Measurements from ENCODE around the gene LGI2.

Gene LGI2

DNA sequence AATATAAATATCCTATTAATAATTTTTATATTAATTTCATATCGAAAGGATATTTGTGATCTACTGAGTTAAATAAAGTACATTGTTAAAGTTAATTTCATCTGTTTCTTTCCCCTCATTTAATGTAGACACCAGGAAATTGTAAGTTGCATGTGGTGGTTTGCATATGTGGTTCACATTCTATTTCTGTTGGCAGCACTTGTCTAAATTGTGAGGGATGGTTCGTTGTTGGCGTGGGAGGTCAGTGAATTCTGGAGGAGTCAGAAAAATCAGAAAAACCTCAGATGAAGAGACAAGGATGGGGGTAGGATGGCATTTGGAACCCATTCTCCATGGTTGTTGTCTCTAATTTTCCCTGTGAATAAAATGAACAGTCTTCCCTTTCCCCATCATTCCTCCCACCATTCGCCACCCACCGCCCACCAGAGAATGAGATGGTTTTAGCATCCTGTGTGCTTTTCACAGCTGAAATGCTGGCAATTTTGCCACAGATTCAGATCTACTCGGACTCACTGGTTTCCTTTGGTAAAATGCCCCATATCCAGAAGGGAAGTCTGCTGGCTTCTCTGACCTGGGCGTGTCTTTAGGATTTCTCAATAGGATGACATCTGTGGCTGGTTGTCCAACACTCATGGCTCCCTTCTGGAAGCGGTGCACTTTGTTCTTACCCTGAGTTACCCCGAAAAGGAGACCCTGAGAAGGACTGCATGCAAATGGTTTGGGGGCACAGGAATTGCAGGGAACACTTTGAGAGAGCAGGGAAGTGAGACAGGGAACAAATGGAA lies 52.3 kb downstream of the LGI2 start:
- no peak for DNase-seq (ENCODE audit: low read depth in 2 of 2)
- TF ChIP-seq, protein P1, sequence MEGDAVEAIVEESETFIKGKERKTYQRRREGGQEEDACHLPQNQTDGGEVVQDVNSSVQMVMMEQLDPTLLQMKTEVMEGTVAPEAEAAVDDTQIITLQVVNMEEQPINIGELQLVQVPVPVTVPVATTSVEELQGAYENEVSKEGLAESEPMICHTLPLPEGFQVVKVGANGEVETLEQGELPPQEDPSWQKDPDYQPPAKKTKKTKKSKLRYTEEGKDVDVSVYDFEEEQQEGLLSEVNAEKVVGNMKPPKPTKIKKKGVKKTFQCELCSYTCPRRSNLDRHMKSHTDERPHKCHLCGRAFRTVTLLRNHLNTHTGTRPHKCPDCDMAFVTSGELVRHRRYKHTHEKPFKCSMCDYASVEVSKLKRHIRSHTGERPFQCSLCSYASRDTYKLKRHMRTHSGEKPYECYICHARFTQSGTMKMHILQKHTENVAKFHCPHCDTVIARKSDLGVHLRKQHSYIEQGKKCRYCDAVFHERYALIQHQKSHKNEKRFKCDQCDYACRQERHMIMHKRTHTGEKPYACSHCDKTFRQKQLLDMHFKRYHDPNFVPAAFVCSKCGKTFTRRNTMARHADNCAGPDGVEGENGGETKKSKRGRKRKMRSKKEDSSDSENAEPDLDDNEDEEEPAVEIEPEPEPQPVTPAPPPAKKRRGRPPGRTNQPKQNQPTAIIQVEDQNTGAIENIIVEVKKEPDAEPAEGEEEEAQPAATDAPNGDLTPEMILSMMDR (IDR thresholded peaks at IDR 0.05; ENCODE audit: low read depth, low read length) = no peak
- no peak overlapping the region for H3K4me3 ChIP-seq (replicated peaks in 1 of 2; ENCODE audit: low read depth in 2 of 2, low read length in 2 of 2)

DNA sequence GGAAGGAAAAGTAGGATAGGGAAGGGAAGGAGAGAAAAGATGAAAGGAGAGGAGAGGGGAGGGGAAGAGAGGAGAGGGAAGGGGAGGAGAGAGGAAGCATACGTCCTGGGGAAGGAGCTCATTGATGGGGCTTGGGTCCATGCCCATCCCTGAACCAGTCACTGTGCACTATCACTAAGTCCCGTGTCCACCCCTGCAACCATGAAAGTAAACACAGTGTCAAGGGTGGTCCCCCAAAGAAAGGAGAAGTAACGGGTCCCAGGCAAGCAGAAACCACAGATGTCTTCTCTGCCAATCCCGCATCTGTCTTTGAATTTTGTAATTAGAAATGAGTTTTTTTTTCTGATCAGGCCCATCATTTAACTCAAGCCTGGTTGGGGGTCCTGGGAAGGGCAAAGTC lies 55.2 kb downstream of the LGI2 start:
- H3K4me3 ChIP-seq (replicated peaks in 1 of 2; ENCODE audit: low read depth in 2 of 2, low read length in 2 of 2) = no peak overlapping the region
- no peak for DNase-seq (ENCODE audit: low read depth in 2 of 2)
- TF ChIP-seq, protein P1 (IDR thresholded peaks at IDR 0.05; ENCODE audit: low read depth, low read length) = no peak

DNA sequence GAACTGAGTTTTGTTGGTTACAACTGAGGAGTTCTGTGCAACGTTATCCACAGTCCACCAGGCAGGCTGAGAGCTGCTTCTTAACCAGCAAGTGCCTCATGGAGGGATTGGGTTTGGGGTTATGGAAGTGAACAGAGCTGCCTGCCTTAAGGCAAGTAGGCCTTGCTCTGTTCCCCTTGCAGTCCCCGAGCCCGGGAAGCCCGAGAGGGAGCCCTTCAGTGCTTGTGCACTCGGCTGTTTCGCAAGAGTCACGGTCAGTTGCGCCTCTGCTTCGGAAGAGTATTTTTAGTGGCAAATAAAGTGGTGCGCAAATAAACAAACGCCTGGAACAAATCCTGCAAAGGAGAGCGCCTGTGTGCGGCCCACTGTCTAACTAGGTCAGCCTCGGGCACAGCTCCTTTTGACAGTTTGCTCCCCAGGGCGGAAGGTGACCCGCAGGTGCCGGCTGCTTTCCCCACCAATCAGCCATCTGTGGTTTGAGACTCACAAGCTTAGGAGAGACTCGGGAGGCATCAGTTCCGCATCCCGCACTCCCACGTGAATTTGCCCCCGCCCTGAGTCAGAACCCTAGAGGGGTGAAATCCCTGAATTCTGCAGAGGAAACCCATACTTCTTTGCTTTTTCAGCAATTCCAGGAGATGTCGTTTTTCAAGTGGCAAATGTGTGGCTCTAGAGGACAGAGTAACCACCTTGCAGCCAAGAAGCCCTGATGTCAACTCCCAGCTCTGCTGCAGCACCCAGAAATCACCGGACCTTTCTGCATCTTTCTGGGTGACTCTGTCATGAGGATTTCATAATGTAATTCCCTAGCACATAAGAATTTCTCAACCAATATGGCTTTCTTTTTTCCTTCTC lies 56.8 kb downstream of the LGI2 start:
- TF ChIP-seq, protein P1 (IDR thresholded peaks at IDR 0.05; ENCODE audit: low read depth, low read length) = no peak
- H3K4me3 ChIP-seq (replicated peaks in 1 of 2; ENCODE audit: low read depth in 2 of 2, low read length in 2 of 2) = no peak overlapping the region
- no peak for DNase-seq (ENCODE audit: low read depth in 2 of 2)

DNA sequence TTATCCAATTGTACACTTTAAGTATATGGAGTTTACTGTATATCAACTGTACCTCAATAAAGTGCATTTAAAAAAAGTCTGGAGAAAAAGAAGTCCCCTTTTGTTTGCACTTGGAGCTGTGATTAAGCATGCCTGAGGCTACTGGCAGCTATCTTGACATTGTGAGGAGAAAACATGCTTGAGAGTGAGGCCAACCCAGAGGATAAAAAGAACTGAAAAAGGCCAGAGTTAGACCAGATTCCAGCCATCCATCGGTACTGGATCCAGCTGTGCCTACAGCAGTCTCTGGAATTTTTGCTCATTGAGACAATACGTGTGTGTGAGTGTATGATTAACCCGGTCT lies 57.4 kb downstream of the LGI2 start:
- DNase-seq (ENCODE audit: low read depth in 2 of 2) = peak in 1 of 2 donors; percentile 22
- H3K4me3 ChIP-seq (replicated peaks in 1 of 2; ENCODE audit: low read depth in 2 of 2, low read length in 2 of 2) = no peak overlapping the region
- TF ChIP-seq, protein P1 (IDR thresholded peaks at IDR 0.05; ENCODE audit: low read depth, low read length) = no peak

DNA sequence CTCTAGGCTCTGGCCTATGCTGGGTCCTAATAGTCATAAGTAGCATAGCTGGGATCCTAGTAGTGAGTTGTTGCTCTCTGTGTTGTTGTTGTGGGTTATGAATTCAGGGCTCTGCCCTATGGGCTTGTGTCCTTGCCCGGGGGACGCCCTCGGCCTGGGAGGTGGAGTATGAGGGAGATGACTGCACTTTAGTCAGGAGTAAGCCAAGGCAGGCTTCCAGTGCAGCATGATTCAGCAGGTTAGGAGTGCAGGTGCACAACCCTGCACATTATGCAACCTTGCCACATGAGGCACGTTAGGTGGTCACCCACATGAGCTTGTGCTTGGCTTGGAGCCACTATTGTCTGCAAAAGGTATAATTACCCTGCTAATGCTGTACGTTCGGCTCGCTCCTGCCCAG lies 59.6 kb downstream of the LGI2 start:
- H3K4me3 ChIP-seq (replicated peaks in 1 of 2; ENCODE audit: low read depth in 2 of 2, low read length in 2 of 2) = no peak overlapping the region
- TF ChIP-seq, protein P1 (IDR thresholded peaks at IDR 0.05; ENCODE audit: low read depth, low read length) = no peak
- DNase-seq (ENCODE audit: low read depth in 2 of 2) = no peak

DNA sequence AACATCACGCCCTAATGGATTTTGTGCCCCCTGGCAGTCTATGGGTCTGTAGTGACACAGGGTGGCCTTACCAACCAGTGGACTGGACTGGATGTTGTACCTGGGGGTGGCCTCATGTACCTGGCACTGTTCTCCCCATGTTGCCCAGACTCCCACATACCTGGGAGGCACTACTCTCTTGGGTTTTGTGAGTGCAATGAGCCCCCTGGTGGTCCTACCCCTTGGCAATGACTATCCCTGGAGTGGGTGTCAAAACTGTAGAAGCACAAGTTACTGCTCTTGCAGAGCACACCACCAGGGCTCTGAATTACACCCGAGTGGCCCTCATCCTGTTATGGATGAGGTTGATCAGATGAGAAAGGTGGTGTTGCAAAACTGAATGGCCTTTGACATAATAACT lies 60.1 kb downstream of the LGI2 start:
- no peak overlapping the region for H3K4me3 ChIP-seq (replicated peaks in 1 of 2; ENCODE audit: low read depth in 2 of 2, low read length in 2 of 2)
- no peak for DNase-seq (ENCODE audit: low read depth in 2 of 2)
- TF ChIP-seq, protein P1 (IDR thresholded peaks at IDR 0.05; ENCODE audit: low read depth, low read length) = no peak

Data from cardiac fibroblast (primary cell).